NCI-H2227 treated with DMSO at 0.1 percent for 48 hours (cell line): ENCODE results near the gene COL4A4.
A peak's percentile ranks its signal among the peaks of the same experiment; 100 is the strongest.

Experiments used
- DNase-seq: peaks from one replicate; lab custom pipeline; 2025; lab: John Stamatoyannopoulos, UW

The COL4A4 gene

GRCh38 chr2:227161947-227162346 lies 2.1 kb downstream of the COL4A4 start:
- DNase-seq = no peak

- DNase-seq = no peak
Observed at GRCh38 chr2:227160164-227160563, 3.8 kb downstream of the COL4A4 start.

- DNase-seq = no peak
Observed at GRCh38 chr2:227154986-227155774, 8.8 kb downstream of the COL4A4 start.

GRCh38 chr2:227153758-227154486 lies 10.1 kb downstream of the COL4A4 start:
- DNase-seq = no peak

- DNase-seq = no peak
Observed at GRCh38 chr2:227153307-227153706, 10.7 kb downstream of the COL4A4 start.

- DNase-seq = no peak
Observed at GRCh38 chr2:227152093-227152766, 11.8 kb downstream of the COL4A4 start.

GRCh38 chr2:227150222-227150936 lies 13.6 kb downstream of the COL4A4 start:
- DNase-seq = no peak

GRCh38 chr2:227148106-227148505 lies 15.9 kb downstream of the COL4A4 start:
- DNase-seq = no peak

GRCh38 chr2:227147023-227147422 lies 17.0 kb downstream of the COL4A4 start:
- DNase-seq = no peak

- DNase-seq = no peak
Observed at GRCh38 chr2:227146456-227146855, 17.5 kb downstream of the COL4A4 start.

- no peak for DNase-seq
Observed at GRCh38 chr2:227143895-227144294, 20.1 kb downstream of the COL4A4 start.

GRCh38 chr2:227141301-227141700 lies 22.7 kb downstream of the COL4A4 start:
- no peak for DNase-seq

- DNase-seq = no peak
Observed at GRCh38 chr2:227134591-227134990, 29.4 kb downstream of the COL4A4 start.

- DNase-seq = no peak
Observed at GRCh38 chr2:227132986-227133385, 31.0 kb downstream of the COL4A4 start.

- DNase-seq = no peak
Observed at GRCh38 chr2:227130636-227131035, 33.4 kb downstream of the COL4A4 start.

GRCh38 chr2:227127201-227127600 lies 36.8 kb downstream of the COL4A4 start:
- DNase-seq = peak; percentile 71

GRCh38 chr2:227125506-227125905 lies 38.5 kb downstream of the COL4A4 start:
- DNase-seq = no peak

GRCh38 chr2:227124811-227125210 lies 39.2 kb downstream of the COL4A4 start:
- no peak for DNase-seq

- no peak for DNase-seq
Observed at GRCh38 chr2:227123697-227124096, 40.3 kb downstream of the COL4A4 start.

GRCh38 chr2:227118353-227118752 lies 45.7 kb downstream of the COL4A4 start:
- no peak for DNase-seq

- no peak for DNase-seq
Observed at GRCh38 chr2:227117852-227118251, 46.2 kb downstream of the COL4A4 start.

- no peak for DNase-seq
Observed at GRCh38 chr2:227117027-227117426, 47.0 kb downstream of the COL4A4 start.
